ENCODE results near the gene RABL6.

The RABL6 gene

DNA sequence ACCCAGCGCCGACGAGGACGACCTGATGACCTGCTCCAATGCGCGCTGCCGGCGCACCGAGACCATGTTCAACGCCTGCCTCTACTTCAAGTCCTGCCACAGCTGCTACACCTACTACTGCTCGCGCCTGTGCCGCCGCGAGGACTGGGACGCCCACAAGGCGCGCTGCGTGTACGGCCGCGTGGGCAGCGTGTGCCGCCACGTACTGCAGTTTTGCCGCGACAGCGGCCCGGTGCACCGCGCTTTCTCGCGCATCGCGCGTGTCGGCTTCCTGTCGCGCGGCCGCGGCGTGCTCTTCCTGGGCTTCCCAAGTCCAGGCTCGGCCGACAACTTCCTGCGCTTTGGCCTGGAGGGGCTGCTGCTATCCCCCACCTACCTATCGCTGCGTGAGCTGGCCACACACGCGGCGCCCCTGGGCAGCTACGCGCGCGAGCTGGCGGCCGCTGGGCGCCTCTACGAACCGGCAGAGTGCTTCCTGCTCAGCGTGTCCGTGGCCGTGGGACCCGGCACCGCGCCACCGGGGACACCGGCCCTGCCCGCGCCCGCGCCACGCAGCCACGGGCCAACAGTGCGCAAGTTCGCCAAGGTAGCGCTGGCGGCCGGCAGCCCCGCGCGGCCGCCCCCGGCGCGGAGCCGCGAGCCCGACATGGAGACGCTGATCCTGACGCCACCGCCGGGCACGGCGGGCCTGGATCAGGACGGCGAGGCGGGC is 38.8 kb downstream of the RABL6 start:
- no peak for DNase-seq (ENCODE audit: low spot score)

DNA sequence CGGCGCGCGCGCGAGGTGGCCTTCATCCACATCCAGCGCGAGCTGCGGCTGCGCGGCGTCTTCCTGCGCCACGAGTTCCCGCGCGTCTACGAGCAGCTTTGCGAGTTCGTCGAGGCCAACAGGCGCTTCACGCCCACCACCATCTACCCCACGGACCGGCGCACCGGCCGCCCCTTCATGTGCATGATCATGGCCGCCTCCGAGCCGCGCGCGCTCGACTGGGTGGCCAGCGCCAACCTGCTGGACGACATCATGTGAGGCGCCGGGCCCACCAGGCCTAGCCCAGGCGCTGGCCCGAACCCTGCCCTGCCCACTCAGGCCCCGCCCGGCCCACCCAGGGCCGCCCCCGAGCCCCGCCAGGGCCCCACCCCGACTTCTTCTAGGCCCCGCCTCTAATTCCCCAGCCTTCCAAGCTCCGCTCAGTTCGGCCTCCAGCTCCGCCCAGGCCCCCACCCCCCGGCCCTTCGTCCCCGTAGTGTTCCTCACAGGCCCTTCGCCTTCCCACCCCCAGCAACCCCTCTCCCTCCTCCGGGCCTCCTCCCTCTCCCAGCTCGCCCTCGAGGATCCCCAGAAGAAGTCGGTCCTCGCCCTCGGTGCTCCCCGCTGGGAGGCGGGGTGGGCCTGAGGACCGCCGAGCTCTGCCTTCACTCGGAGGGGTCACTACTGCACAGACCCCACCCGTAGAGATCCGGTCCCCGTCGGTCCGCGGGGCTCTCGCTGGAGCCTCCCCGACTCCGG is 39.5 kb downstream of the RABL6 start:
- peak; percentile 72 for DNase-seq (ENCODE audit: low spot score)

DNA sequence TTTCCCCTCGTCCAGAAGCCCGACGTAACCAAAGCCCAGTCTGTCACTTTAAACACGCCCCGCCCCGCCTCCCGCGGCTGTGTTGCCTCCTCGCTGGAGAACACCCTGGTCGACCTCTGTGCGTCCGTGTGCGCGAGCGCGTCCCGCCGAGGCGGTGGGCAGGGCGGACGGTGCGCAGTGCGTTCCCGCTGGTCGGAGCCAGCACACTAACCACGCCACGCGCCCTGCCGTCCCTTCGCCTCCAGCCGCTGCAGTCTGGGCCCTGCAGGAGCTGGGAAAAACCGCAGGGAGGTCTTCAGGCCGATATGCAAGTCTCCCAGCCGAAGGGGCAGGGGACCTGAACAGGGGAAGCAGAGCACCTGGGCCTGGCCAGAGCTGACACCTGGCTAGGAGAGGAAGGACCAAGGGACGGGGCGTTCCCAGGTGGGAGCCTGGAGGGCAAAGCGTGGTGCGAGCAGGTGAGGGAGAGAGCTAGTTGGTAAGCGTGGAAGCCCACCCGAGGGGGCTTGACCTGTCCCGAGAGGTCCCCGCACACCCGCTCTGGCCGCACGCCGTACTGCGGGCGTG is 40.2 kb downstream of the RABL6 start:
- DNase-seq (ENCODE audit: low spot score) = no peak

- DNase-seq (ENCODE audit: low spot score) = peak; percentile 60
These were observed 40.8 kb downstream of the RABL6 start for GRCh38 chr9:136848393-136849037.

- DNase-seq (ENCODE audit: low spot score) = peak; percentile 95
These were observed 41.6 kb downstream of the RABL6 start, which contains the start of gene PHPT1 for GRCh38 chr9:136849038-136849959. Gene PHPT1, plus strand, starts transcription at chr9:136849409. Its CDS starts 22 bp downstream, at chr9:136849431.

DNA sequence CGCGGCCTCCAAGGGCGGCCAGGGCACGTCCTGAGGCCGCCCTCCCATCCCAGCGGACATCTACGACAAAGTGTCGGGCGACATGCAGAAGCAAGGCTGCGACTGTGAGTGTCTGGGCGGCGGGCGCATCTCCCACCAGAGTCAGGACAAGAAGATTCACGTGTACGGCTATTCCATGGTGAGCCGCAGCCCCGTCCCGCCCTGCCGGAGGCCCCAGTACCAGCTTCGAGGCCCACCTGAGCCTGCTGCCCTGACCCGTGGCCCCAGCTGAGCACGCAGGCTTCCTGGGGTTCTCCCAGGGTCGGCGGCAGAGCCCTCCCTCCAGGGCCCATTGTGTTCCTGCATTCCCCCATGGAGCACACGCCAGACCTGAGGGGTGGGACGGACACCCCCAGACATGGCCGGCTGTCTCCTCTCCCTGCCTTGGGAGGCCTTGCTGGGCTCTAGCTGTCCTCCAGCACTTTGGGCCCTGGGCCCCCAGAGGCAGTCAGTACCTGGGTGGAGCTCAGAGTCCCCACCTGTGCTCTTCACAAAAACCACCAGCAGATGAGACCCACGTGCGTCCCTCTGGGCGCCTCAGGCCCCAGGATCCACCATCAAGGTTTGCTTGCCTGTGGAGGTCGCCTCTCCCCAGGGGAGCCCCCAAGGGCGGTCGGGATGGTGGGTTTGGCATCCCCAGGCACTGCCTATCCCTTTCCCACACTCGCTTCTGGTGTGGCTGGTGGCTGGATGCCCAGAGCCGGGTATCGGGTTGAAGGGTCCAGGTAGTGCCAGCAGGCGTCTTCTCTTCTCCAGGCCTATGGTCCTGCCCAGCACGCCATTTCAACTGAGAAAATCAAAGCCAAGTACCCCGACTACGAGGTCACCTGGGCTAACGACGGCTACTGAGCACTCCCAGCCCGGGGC is 42.5 kb downstream of the RABL6 start:
- no peak for DNase-seq (ENCODE audit: low spot score)

- DNase-seq (ENCODE audit: low spot score) = no peak
These were observed 43.4 kb downstream of the RABL6 start for GRCh38 chr9:136850866-136851775.

GRCh38 chr9:136851941-136852663 is 44.4 kb downstream of the RABL6 start, which contains the start of gene MAMDC4:
Gene MAMDC4, plus strand, starts transcription at chr9:136852346. Its CDS starts 71 bp downstream, at chr9:136852417.
- no peak for DNase-seq (ENCODE audit: low spot score)

GRCh38 chr9:136852664-136853595 is 45.2 kb downstream of the RABL6 start:
- no peak for DNase-seq (ENCODE audit: low spot score)

GRCh38 chr9:136853596-136854112 is 45.9 kb downstream of the RABL6 start:
- DNase-seq (ENCODE audit: low spot score) = no peak

GRCh38 chr9:136854113-136854841 is 46.5 kb downstream of the RABL6 start:
- DNase-seq (ENCODE audit: low spot score) = no peak

DNA sequence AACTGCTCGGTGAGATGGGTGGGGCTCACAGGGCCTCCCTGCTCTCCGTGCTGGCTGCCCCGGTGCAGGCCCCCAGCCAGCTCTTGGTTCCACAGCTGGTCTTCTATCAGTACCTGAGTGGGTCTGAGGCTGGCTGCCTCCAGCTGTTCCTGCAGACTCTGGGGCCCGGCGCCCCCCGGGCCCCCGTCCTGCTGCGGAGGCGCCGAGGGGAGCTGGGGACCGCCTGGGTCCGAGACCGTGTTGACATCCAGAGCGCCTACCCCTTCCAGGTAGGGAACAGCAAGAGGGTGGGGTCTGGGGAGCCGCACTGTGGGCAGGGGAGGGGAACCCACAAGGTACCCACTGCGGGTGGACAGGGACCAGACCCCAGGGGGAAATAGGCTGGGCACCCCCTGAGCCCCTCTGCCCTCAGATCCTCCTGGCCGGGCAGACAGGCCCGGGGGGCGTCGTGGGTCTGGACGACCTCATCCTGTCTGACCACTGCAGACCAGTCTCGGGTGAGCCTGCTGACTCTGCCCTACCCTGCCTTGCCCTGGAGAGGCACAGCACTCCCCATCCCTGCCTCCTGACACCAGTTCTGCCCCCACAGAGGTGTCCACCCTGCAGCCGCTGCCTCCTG is 47.2 kb downstream of the RABL6 start:
- no peak for DNase-seq (ENCODE audit: low spot score)

DNA sequence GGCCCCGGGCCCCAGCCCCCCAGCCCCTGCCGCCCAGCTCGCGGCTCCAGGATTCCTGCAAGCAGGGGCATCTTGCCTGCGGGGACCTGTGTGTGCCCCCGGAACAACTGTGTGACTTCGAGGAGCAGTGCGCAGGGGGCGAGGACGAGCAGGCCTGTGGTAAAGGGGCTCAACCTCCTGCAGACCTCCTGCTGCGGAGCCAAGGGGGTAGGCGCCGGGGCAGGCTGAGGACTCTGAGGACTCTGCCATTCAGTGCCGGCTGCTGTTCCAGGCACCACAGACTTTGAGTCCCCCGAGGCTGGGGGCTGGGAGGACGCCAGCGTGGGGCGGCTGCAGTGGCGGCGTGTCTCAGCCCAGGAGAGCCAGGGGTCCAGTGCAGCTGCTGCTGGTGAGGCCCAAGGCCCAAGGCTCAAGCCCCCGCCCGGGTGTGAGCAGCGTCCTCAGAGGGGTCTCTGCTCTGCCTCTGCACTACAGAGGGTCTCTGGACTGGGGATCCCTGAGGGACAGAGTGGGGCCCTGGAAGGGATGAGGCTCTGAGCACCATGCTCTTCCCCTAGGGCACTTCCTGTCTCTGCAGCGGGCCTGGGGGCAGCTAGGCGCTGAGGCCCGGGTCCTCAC is 47.8 kb downstream of the RABL6 start:
- no peak for DNase-seq (ENCODE audit: low spot score)

DNA sequence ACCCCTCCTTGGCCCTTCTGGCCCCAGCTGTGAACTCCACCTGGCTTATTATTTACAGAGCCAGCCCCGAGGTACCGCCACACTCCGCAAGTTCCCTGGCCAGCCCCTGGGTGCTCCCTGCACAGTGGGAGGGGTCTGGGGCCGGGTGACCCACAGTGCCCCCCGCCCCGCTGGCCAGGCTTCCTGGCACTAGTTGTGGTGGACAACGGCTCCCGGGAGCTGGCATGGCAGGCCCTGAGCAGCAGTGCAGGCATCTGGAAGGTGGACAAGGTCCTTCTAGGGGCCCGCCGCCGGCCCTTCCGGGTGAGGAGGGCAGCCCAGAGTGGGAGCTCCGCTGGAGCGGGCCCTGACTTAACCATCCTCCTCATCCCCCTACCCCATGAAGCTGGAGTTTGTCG is 48.3 kb downstream of the RABL6 start:
- no peak for DNase-seq (ENCODE audit: low spot score)

DNA sequence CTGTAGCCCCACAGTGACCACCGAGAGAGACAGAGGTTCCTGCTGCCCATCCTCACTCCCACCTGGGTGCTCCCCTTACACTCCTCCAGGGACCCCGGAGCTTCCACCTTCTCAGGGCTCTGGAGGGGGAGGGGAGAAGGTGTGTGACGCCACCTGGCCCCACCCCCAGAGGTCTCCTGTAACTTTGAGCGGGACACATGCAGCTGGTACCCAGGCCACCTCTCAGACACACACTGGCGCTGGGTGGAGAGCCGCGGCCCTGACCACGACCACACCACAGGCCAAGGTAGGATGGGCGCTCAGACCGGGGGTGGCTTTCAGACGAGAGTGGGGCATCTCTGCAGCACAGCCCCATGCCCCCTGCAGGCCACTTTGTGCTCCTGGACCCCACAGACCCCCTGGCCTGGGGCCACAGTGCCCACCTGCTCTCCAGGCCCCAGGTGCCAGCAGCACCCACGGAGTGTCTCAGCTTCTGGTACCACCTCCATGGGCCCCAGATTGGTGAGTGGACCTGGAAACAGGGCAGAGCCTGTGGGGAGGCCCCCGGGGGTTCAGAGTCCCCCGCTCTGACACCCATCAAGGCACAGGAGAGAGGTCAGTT is 48.9 kb downstream of the RABL6 start:
- no peak for DNase-seq (ENCODE audit: low spot score)

All from iPS-NIHi11 (cell line).